Keratinocyte (primary cell): ENCODE data around the gene POGZ.

Experiments used
- EZH2 ChIP-seq: IDR thresholded peaks from one replicate; pipeline ENCODE4 v1.6.1; 2012; ENCODE audit warnings: inconsistent platforms, mild to moderate bottlenecking, low read length, moderate library complexity
- TF ChIP-seq, protein P1 (sequence below), 3 experiments: IDR thresholded peaks in 1 of 3; conservative IDR thresholded peaks in 1 of 3; optimal IDR thresholded peaks in 1 of 3; 2 replicates in 2 of 3; 3 replicates in 1 of 3; pipeline versions ENCODE3 to v1.5.1; 2011; ENCODE audit warnings: low read length in 3 of 3, mild to moderate bottlenecking in 3 of 3, moderate library complexity in 2 of 3, control low read depth in 1 of 3, inconsistent platforms in 1 of 3; ENCODE audit not compliant: insufficient read depth in 2 of 3; ENCODE audit errors: extremely low read depth in 1 of 3

DNA sequence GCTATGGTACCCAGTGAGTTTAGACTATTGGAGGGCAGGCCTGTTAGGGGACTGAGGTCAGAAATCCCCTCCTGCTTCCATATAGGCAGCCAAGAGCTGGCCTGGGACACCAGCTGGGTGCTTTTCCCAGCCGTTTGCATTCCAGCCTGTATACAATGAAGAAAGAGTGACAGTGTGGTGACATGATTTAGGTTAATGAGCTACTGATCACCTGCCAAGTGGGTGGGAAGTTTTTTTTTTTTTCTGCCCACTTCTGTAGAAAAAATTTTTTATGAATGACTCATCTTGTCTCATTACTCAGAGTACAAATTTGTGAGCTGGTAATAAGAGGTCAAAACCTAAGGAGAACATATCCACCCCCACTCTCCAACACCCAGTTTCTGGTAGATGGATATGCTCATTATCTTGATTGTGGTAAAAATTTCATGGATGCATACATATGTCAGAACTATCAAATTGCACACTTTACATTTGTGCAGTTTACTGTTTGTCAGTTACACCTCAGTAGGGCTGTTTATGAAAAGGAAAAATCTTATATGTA lies 35.5 kb upstream of the POGZ start:
- TF ChIP-seq, protein P1, sequence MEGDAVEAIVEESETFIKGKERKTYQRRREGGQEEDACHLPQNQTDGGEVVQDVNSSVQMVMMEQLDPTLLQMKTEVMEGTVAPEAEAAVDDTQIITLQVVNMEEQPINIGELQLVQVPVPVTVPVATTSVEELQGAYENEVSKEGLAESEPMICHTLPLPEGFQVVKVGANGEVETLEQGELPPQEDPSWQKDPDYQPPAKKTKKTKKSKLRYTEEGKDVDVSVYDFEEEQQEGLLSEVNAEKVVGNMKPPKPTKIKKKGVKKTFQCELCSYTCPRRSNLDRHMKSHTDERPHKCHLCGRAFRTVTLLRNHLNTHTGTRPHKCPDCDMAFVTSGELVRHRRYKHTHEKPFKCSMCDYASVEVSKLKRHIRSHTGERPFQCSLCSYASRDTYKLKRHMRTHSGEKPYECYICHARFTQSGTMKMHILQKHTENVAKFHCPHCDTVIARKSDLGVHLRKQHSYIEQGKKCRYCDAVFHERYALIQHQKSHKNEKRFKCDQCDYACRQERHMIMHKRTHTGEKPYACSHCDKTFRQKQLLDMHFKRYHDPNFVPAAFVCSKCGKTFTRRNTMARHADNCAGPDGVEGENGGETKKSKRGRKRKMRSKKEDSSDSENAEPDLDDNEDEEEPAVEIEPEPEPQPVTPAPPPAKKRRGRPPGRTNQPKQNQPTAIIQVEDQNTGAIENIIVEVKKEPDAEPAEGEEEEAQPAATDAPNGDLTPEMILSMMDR (optimal IDR thresholded peaks at IDR 0.05 in 1 of 3, IDR thresholded peaks at IDR 0.05 in 1 of 3, conservative IDR thresholded peaks at IDR 0.05 in 1 of 3; ENCODE audit: extremely low read depth in 1 of 3, insufficient read depth in 2 of 3, low read length in 3 of 3) = no peak
- TF ChIP-seq EZH2 = no peak
